GM12874 (cell line): ENCODE results near the gene C4orf36.

Experiments used
- CTCF ChIP-seq: IDR thresholded peaks from 2 replicates; pipeline ENCODE4 v1.5.1; 2011; ENCODE audit warnings: low read depth, mild to moderate bottlenecking, control low read depth, low read length, moderate library complexity; ENCODE audit not compliant: insufficient read depth

The C4orf36 gene

GRCh38 chr4:86848136-86848535 is 44.1 kb downstream of the C4orf36 start:
- no peak for TF ChIP-seq CTCF

- TF ChIP-seq CTCF: no peak
Observed at GRCh38 chr4:86847571-86847970, 44.7 kb downstream of the C4orf36 start.

GRCh38 chr4:86846921-86847320 is 45.3 kb downstream of the C4orf36 start:
- TF ChIP-seq CTCF: no peak

- no peak for TF ChIP-seq CTCF
Observed at GRCh38 chr4:86845593-86845992, 46.6 kb downstream of the C4orf36 start.

- no peak for TF ChIP-seq CTCF
Observed at GRCh38 chr4:86841309-86841708, 50.9 kb downstream of the C4orf36 start.

GRCh38 chr4:86840858-86841257 is 51.4 kb downstream of the C4orf36 start:
- no peak for TF ChIP-seq CTCF

- no peak for TF ChIP-seq CTCF
Observed at GRCh38 chr4:86837691-86838503, 54.3 kb downstream of the C4orf36 start.
